MM.1S (cell line): ENCODE data around the gene CGN.

Experiments
- CTCF ChIP-seq: fragments of 300-600 bp; sonication (generic); IDR thresholded peaks from 2 replicates; pipeline ENCODE4 v1.5.1; 2016; ENCODE audit warnings: antibody characterized with exemption, low read length, mixed read lengths
- EZH2 ChIP-seq: fragments of 300-600 bp; sonication (generic); optimal IDR thresholded peaks from 2 replicates; pipeline ENCODE3; 2017; ENCODE audit warnings: low read depth, mild to moderate bottlenecking, antibody characterized with exemption, low read length, mixed read lengths
- EZH2phosphoT487 ChIP-seq: fragments of 300-600 bp; sonication (generic); IDR thresholded peaks from 2 replicates; pipeline ENCODE4 v1.6.1; 2018; ENCODE audit warnings: antibody characterized with exemption, low read length

- TF ChIP-seq CTCF (peak; percentile 24), EZH2 (no peak), EZH2phosphoT487 (no peak)
These were observed 539 bp downstream of the CGN start for GRCh38 chr1:151511636-151512215.
